ENCODE measurements around the gene FGGY.
"Not testable (repeated sequence)": the region's sequence is repeated elsewhere in the genome, so short reads cannot be mapped to it uniquely, and the experiment has no call there.

Gene FGGY

GRCh38 chr1:59577774-59578173 is 280.9 kb downstream of the FGGY start:
- no peak for DNase-seq (ENCODE audit: low read depth in 2 of 2)

DNA sequence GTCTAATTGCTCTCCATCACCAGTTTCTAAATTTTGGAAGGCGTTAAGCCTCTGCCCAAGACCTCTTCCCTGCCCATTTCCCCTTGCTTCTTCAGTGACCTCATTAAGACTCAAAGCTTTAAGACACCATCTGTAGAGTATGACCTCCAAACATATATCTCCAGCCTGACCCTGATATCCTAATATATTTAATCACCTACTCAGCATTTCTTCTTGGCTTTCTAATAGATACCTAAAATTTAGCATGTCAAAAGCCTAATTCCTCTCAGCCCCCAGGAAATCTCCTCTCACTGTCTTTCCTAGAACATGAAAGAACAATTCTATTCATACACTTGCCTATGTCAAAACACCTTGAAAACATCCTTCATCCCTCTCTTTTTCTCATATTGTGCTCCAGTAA is 282.3 kb downstream of the FGGY start:
- no peak for DNase-seq (ENCODE audit: low read depth in 2 of 2)

DNA sequence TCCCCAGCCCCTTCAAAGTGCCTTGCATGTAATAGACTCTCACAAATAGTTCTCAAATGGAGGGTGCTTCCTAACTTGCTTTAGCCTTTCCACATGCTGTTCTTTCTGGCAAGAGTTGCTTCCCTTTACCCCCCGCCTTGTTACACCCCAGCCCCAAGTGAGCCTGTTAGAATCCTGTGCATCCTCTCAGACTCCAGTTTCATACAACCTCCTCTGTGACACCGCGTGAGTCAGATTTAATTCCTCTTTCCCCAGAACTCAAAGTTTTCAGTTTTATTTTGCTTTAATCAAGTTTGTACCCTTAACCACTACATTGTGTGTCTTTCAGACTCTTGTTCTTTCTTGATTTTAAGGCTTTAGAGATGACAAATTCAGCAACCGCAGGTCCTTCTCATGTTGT is 283.4 kb downstream of the FGGY start:
- DNase-seq (ENCODE audit: low read depth in 2 of 2), result no peak

DNA sequence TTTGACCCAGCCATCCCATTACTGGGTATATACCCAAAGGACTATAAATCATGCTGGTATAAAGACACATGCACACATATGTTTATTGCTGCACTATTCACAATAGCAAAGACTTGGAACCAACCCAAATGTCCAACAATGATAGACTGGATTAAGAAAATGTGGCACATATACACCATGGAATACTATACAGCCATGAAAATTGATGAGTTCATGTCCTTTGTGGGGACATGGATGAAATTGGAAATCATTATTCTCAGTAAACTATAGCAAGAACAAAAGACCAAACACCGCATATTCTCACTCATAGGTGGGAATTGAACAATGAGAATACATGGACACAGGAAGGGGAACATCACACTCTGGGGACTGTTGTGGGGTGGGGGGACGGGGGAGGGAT is 295.5 kb downstream of the FGGY start:
- DNase-seq (ENCODE audit: low read depth in 2 of 2), result not testable (repeated sequence)

DNA sequence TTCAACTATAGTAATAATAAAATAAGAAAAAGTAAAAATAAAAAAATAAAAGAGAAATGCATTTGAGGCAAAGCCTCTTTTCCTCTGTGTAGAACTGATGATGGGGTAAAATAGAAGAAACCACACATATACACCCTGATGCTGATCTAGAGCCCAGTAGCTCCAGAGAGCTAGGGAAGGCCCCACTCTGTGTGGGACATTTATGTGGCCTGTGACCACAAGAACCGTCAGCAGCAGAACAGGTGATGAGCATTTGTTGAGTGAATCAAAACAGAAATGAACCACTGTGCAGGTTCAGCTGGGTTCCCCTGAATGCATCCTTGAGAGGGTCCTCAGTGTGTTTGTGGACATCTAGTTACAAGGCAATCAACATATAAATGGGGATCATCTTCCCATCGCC is 296.0 kb downstream of the FGGY start:
- DNase-seq (ENCODE audit: low read depth in 2 of 2), result no peak

DNA sequence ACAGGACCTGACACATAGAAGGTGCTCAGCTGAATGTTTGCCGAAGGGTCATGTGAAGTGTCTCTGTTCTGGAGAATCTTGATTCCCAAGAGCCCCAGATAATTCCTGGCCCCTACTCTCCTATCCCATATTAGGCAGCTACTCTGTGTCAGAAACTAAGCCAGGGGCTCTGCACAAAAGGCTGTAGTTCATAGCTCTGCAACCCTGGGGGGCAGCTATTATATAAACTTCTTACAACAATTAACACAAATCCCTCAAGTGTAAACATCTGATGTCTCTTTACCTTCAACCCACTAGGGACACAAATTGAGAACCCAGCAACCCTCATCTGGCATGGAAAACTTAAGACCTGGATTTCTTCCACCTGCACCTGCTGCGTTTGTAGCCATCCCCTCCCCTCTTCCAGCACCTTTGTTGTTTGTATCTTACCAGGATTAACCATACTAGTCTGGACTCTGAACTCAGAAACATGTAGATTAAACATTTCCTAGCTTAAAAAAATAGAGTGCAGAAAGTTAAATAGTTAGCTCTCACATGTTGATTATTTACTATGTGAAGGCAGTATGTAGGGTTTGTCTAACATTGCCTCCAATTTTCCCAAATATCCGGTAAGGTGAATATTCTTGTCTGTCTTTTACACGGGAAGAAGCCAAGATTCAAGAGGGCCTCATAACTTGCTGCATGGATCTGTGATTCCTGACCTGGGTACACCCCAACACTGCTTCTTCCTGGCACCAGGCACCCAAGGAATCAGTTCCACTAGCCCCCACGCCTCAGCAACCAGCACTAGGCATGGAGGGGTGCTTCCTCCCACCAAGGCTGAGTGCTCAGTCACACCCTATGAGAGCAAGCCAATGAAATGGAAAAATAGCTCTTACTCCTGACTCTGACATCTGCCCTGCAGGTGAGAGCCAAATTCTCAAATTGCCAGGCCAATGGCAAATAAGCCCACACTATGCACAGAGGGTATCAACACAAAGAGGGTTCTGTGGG is 297.2 kb downstream of the FGGY start:
- no peak for DNase-seq (ENCODE audit: low read depth in 2 of 2)

DNA sequence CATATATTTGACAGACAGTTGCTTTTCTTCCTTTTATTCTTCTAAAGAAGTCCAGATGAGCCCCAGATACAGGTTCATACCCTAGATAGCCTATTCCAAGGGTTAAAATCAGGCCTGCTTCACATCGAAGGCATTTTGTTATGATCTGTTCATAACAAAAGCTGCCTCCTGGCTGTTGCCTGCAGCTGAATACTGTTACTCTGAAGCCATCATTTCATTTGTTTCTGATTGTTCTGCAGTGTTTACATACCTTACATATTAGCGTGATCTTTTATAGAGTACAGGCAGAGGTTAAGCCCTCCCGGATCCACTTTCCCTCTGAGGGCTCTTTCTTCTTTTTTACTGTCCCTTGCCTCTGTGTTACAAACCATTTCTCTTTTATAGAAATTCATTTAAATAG is 298.9 kb downstream of the FGGY start:
- no peak for DNase-seq (ENCODE audit: low read depth in 2 of 2)

DNA sequence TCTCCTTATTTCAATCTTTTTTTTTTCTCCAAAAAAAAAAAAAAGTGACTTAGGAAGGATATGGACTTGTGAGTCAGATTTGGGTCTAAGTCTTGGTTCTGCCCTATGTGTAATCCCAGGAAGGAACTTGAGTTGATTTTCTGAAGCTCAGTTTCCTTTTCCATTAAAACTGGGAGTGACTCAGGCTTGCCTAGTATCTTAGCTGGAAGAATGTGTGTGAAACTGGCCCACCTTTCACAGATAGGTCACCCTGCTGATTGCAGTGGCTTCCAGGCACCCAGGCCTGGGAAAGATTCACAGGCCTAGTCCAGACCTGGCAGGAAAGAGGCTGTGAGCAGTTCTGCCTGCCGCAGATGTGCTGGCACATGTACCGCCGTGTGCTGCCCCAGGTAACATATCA is 299.5 kb downstream of the FGGY start:
- no peak for DNase-seq (ENCODE audit: low read depth in 2 of 2)

- no peak for DNase-seq (ENCODE audit: low read depth in 2 of 2)
Observed at GRCh38 chr1:59596956-59597355, 300.1 kb downstream of the FGGY start.

DNA sequence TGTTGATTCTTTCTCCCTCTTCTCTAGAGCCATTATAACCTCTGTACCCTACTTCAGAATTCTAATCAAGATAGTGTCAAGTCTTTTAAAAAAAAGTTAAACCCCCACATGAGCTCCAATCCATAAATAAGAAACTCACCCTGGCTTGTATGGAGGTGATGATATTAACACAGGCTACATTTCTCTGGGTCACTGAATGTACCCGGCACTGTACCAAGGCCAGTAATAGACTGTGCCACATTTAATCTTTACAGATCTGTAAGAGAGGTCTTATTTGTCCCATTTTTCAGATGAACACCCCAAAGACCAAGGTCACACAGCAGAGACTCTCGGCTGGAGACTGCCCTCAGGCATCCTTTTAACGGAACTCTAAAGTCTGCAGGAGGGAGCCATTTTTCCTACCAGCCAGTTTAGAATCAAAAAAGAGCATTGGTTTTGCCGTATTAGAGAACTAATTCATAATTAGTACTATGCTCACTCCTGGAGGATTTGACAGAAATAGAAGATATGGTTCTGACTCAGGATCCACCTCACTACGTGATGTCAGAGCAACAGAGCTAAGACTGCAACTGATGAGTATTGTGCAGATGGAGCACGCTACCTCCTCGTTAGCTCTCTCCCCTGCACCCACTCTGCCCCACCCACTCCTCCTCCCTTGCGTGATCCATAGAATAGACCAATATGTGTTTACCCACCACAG is 300.7 kb downstream of the FGGY start:
- DNase-seq (ENCODE audit: low read depth in 2 of 2), result no peak

GRCh38 chr1:59598120-59598440 is 301.2 kb downstream of the FGGY start:
- no peak for DNase-seq (ENCODE audit: low read depth in 2 of 2)

GRCh38 chr1:59601041-59601441 is 304.1 kb downstream of the FGGY start:
- no peak for DNase-seq (ENCODE audit: low read depth in 2 of 2)

DNA sequence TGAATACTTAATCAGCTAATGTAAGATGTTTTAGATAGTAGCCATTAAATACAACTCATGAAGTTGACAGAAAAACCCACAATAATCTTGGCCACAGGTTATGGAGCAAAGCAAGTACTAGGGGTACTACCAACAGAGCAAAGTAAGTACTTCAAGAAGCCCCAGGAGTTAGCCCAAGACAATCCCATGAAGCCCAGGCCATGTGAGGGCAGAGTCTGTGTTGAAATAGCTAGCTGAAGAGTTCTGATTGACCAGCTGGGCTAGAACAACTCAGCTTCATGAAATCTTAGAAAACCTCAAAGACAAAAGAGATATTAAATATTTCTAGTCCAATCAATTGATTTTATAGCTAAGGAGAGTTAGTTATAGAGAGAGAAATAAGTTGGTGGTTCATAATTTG is 304.9 kb downstream of the FGGY start:
- DNase-seq (ENCODE audit: low read depth in 2 of 2), result no peak

DNA sequence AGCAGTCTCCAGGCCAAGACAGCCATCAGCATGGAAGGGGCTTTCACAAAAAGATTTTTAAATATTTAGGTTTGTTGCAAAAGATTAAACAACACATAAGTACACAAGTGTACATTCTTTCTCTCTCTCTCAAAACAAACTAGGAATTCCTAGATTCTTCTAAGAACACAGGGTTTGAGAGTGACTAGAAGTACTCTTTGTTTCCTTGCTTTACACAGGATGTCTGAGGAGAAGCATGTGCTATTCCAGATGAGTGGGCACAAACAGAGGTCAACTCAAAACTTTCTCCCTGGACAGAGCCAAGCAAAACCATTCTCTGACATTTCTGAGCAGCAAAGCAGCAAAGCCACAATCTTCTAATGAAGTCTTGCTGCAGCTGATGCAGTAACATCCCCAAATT is 307.3 kb downstream of the FGGY start:
- DNase-seq (ENCODE audit: low read depth in 2 of 2), result no peak

DNA sequence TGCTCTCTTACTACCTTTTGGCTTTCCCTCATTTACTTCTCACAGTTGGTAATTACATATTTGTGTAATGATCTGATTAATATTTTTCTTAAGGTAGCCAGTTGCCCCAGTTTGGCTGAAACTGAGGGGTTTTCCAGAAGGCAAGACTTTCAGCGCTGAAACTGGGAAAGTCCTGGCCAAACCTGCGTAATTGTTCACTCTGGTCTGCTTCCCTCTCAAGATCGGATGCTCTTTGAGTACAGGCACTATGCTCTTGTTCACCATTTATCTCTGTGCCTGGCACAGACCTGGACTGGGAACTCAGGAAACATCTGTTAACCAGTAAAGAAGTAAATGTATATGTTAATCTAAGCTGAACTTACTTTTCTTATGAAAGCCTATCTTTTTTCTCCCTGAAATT is 308.3 kb downstream of the FGGY start:
- DNase-seq (ENCODE audit: low read depth in 2 of 2), result no peak

GRCh38 chr1:59605761-59606160 is 308.9 kb downstream of the FGGY start:
- no peak for DNase-seq (ENCODE audit: low read depth in 2 of 2)

DNA sequence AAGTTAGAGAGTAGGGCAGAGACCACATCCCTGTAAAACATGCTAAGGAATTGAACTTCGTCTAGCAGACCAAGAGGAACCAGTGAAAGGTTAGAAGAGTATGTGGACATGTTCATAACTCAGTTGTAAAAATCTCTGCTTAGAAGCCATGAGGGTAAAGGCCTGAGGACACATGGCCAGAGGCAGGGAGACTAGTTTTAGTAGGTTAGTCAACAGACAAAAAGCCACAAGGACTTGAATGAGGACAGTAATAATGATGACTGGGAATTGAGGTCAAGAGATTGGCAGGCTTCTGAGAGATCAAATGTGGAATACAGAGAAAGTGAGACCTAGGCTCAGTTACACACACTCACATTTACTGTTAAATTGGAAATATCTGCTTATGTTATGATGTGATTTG is 312.4 kb downstream of the FGGY start:
- no peak for DNase-seq (ENCODE audit: low read depth in 2 of 2)

DNA sequence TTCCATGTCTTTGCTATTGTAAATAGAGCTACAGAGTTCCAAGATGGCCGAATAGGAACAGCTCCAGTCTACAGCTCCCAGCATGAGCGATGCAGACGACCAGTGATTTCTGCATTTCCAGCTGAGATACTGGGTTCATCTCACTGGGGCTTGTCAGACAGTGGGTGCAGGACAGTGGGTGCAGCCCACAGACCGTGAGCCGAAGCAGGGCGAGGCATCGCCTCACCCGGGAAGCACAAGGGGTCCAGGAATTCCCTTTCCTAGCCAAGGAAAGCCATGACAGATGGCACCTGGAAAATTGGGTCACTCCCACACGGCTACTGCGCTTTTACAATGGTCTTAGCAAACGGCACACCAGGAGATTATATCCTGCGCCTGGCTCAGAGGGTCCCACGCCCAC is 313.6 kb downstream of the FGGY start:
- DNase-seq (ENCODE audit: low read depth in 2 of 2), result not testable (repeated sequence)

GRCh38 chr1:59617434-59617833 is 320.5 kb downstream of the FGGY start:
- no peak for DNase-seq (ENCODE audit: low read depth in 2 of 2)

- DNase-seq (ENCODE audit: low read depth in 2 of 2), result no peak
Observed at GRCh38 chr1:59619557-59619956, 322.7 kb downstream of the FGGY start.

DNA sequence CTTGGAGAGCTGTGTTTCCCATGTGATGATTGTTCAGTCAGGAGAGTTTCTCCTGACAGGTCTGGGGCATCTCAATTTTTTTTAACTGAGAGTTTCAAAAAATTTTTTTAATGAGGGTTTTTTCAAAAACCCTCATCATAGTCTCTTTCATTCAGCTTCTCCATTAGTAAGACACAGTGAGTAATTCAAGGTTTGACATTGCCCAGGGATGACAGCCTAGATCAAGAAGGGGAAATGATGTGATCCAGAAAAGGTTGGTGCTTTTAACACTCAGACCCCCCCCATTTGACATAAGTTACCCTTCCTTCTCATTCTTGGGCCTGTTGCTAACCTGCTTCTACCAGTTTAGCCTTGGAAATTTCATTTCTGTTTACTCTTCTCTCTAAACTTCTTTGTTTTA is 328.5 kb downstream of the FGGY start:
- no peak for DNase-seq (ENCODE audit: low read depth in 2 of 2)

DNA sequence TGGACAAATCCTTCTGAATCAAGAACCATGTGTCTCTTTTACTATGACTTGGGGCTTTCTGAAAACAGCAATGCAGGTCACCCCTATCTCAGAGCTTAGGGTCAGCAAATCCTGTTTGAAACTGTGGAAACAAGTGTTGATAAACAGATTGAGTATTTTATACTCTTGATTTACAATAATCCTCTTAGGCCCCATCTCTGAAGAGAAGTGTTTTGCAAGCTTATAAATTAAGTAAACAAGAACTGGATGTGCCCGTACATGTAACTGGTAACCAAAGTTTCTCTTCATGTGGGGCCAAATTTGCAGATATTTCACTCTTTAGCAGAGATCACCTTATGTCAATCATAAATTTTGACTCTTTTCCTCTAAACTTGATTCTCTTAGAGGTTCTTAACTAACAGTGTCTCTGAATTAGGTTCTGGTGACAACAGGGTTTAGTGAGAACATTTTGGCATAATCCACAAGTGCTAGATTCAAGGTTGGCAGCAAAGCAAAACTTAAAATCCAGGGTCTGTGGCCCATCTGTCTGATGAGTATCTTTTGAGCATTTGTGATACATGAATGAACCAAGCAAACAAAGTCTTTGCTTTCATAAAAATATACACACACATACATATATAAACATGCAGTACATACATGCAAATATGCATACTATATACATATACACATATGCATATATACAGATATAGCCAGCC is 334.8 kb downstream of the FGGY start:
- DNase-seq (ENCODE audit: low read depth in 2 of 2), result no peak

- no peak for DNase-seq (ENCODE audit: low read depth in 2 of 2)
Observed at GRCh38 chr1:59635097-59635496, 338.2 kb downstream of the FGGY start.

All from stimulated activated CD8-positive, alpha-beta memory T cell treated with anti-CD3 and anti-CD28 coated beads, Interleukin-15, amount 100 ng/mL, for 4 hours (primary cell).